Measurements from ENCODE around the gene TENM3. TPM values are rescaled to one million over a fixed set of nuclear protein-coding genes. Genes with fewer than 3 reads are reported as not detected.
"Not testable (repeated sequence)": the region's sequence is repeated elsewhere in the genome, so short reads cannot be mapped to it uniquely, and the experiment has no call there.

Gene TENM3
- total RNA-seq, 1 donor from 2014 or later = 7.8 TPM

GRCh38 chr4:182227611-182228010, 15.6 kb upstream of the TENM3 start:
- no peak for DNase-seq (ENCODE audit: low spot score)

- no peak for DNase-seq (ENCODE audit: low spot score)
Observed at GRCh38 chr4:182228991-182229577, 14.1 kb upstream of the TENM3 start.

GRCh38 chr4:182230256-182230655, 12.9 kb upstream of the TENM3 start:
- DNase-seq (ENCODE audit: low spot score) = no peak

- no peak for DNase-seq (ENCODE audit: low spot score)
Observed at GRCh38 chr4:182231080-182231479, 12.1 kb upstream of the TENM3 start.

GRCh38 chr4:182231496-182231895, 11.7 kb upstream of the TENM3 start:
- no peak for DNase-seq (ENCODE audit: low spot score)

GRCh38 chr4:182233310-182234090, 9.7 kb upstream of the TENM3 start:
- DNase-seq (ENCODE audit: low spot score) = no peak

GRCh38 chr4:182235021-182235795, 8.0 kb upstream of the TENM3 start:
- DNase-seq (ENCODE audit: low spot score) = no peak

- DNase-seq (ENCODE audit: low spot score) = no peak
Observed at GRCh38 chr4:182236186-182236585, 7.0 kb upstream of the TENM3 start.

GRCh38 chr4:182237010-182237409, 6.2 kb upstream of the TENM3 start:
- DNase-seq (ENCODE audit: low spot score) = not testable (repeated sequence)

GRCh38 chr4:182238355-182238931, 4.8 kb upstream of the TENM3 start:
- no peak for DNase-seq (ENCODE audit: low spot score)

GRCh38 chr4:182240161-182241130, 2.8 kb upstream of the TENM3 start:
- DNase-seq (ENCODE audit: low spot score) = no peak

GRCh38 chr4:182242260-182242659, 942 bp upstream of the TENM3 start:
- not testable (repeated sequence) for DNase-seq (ENCODE audit: low spot score)

- no peak for DNase-seq (ENCODE audit: low spot score)
Observed at GRCh38 chr4:182242787-182243186, 415 bp upstream of the TENM3 start.

GRCh38 chr4:182245041-182245440, 1.8 kb downstream of the TENM3 start:
- DNase-seq (ENCODE audit: low spot score) = no peak

GRCh38 chr4:182245541-182246215, 2.5 kb downstream of the TENM3 start:
- no peak for DNase-seq (ENCODE audit: low spot score)

- no peak for DNase-seq (ENCODE audit: low spot score)
Observed at GRCh38 chr4:182246401-182247205, 3.4 kb downstream of the TENM3 start.

- no peak for DNase-seq (ENCODE audit: low spot score)
Observed at GRCh38 chr4:182248295-182248694, 5.1 kb downstream of the TENM3 start.

- no peak for DNase-seq (ENCODE audit: low spot score)
Observed at GRCh38 chr4:182250446-182250845, 7.2 kb downstream of the TENM3 start.

GRCh38 chr4:182251116-182251515, 7.9 kb downstream of the TENM3 start:
- no peak for DNase-seq (ENCODE audit: low spot score)

GRCh38 chr4:182252220-182252619, 9.0 kb downstream of the TENM3 start:
- no peak for DNase-seq (ENCODE audit: low spot score)
